Neuronal stem cell (in vitro differentiated cells): ENCODE measurements around the gene TBC1D22A.
A peak's percentile ranks its signal among the peaks of the same experiment; 100 is the strongest.

ENCODE experiments used
- DNase-seq: peaks from one replicate; pipeline ENCODE4 v3.0.0-alpha.2; 2013; ENCODE audit warnings: low spot score
- H2AFZ ChIP-seq: one replicate; pipeline ENCODE4 v1.6.1; 2013; ENCODE audit warnings: mild to moderate bottlenecking, low read length, inconsistent platforms
- H2AK5ac ChIP-seq: 2 replicates; pipeline ENCODE4 v1.6.1; 2013; ENCODE audit warnings: low read depth, mild to moderate bottlenecking, inconsistent platforms, low read length, moderate library complexity, mixed read lengths
- H2BK120ac ChIP-seq: 2 replicates; pipeline ENCODE4 v1.6.1; 2013; ENCODE audit warnings: low read depth, mild to moderate bottlenecking, inconsistent platforms, low read length, moderate library complexity, mixed read lengths
- H2BK12ac ChIP-seq: one replicate; pipeline ENCODE4 v1.6.1; 2013; ENCODE audit warnings: low read length, inconsistent platforms
- H2BK15ac ChIP-seq: 2 replicates; pipeline ENCODE4 v1.6.1; 2013; ENCODE audit warnings: mild to moderate bottlenecking, low read length, inconsistent platforms, mixed read lengths
- H2BK5ac ChIP-seq: one replicate; pipeline ENCODE4 v1.6.1; 2013; ENCODE audit warnings: inconsistent platforms, mild to moderate bottlenecking, low read length, moderate library complexity
- H3K14ac ChIP-seq: one replicate; pipeline ENCODE4 v1.6.1; 2013; ENCODE audit warnings: low read length, inconsistent platforms
- H3K18ac ChIP-seq: 2 replicates; pipeline ENCODE4 v1.6.1; 2013; ENCODE audit warnings: low read length, inconsistent platforms
- H3K23ac ChIP-seq: 2 replicates; pipeline ENCODE4 v1.6.1; 2013; ENCODE audit warnings: low read depth, mild to moderate bottlenecking, mixed read lengths, low read length, inconsistent platforms; ENCODE audit not compliant: poor library complexity
- H3K27ac ChIP-seq: replicated peaks from 3 replicates; pipeline ENCODE4 v1.5.1; 2013; ENCODE audit warnings: low read length, inconsistent platforms
- H3K27me3 ChIP-seq, 3 experiments: 2 replicates each; pipeline ENCODE4 v1.6.1; 2013; ENCODE audit warnings: low read length in 3 of 3, mild to moderate bottlenecking in 2 of 3, inconsistent platforms in 1 of 3, low read depth in 1 of 3, mixed read lengths in 1 of 3, moderate library complexity in 1 of 3; ENCODE audit not compliant: control insufficient read depth in 3 of 3, insufficient read depth in 3 of 3
- H3K36me3 ChIP-seq, 2 donors: replicated peaks in 1 of 2; 2 replicates each; pipeline ENCODE4 v1.6.1; 2013; ENCODE audit warnings: low read length in 2 of 2; ENCODE audit not compliant: control insufficient read depth in 2 of 2, insufficient read depth in 2 of 2
- H3K4ac ChIP-seq: 2 replicates; pipeline ENCODE4 v1.6.1; 2013; ENCODE audit warnings: inconsistent platforms, mild to moderate bottlenecking, low read length, moderate library complexity
- H3K4me1 ChIP-seq, 2 donors: 1 replicate in 1 of 2; 2 replicates in 1 of 2; pipeline ENCODE4 v1.6.1; 2013; ENCODE audit warnings: low read length in 2 of 2, low read depth in 1 of 2; ENCODE audit not compliant: control insufficient read depth in 2 of 2, insufficient read depth in 1 of 2
- H3K4me2 ChIP-seq: one replicate; pipeline ENCODE4 v1.6.1; 2013; ENCODE audit warnings: mild to moderate bottlenecking, low read length, inconsistent platforms; ENCODE audit not compliant: insufficient read depth, poor library complexity, severe bottlenecking
- H3K4me3 ChIP-seq, 2 donors: 2 replicates each; pipeline ENCODE4 v1.5.1; 2013; ENCODE audit warnings: low read length in 2 of 2, mild to moderate bottlenecking in 2 of 2, inconsistent platforms in 1 of 2, moderate library complexity in 1 of 2
- H3K79me1 ChIP-seq: one replicate; pipeline ENCODE4 v1.6.1; 2013; ENCODE audit warnings: low read depth, mild to moderate bottlenecking, inconsistent platforms, low read length, moderate library complexity
- H3K9ac ChIP-seq: one replicate; pipeline ENCODE4 v1.6.1; 2013; ENCODE audit warnings: mild to moderate bottlenecking, low read depth, low read length, inconsistent platforms; ENCODE audit not compliant: poor library complexity
- H3K9me3 ChIP-seq, 2 donors: replicated peaks in 1 of 2; 2 replicates each; pipeline versions ENCODE3 to v1.6.1; 2013; ENCODE audit warnings: low read length in 2 of 2, mild to moderate bottlenecking in 2 of 2, inconsistent platforms in 1 of 2, low read depth in 1 of 2, mixed read lengths in 1 of 2, moderate library complexity in 1 of 2; ENCODE audit not compliant: control insufficient read depth in 2 of 2, insufficient read depth in 1 of 2
- H4K8ac ChIP-seq: one replicate; pipeline ENCODE4 v1.6.1; 2013; ENCODE audit warnings: low read depth, mild to moderate bottlenecking, inconsistent platforms, low read length, moderate library complexity
- H4K91ac ChIP-seq: one replicate; pipeline ENCODE4 v1.6.1; 2013; ENCODE audit warnings: low read length, low read depth, mild to moderate bottlenecking, inconsistent platforms; ENCODE audit not compliant: poor library complexity
- WGBS, 2 donors: extraction: QIAGEN DNeasy Blood & Tissue Kit; methylation state at CpG; one replicate each; pipeline ENCODE4 v1.1.7; 2013; ENCODE audit warnings: missing lambda C conversion rate in 2 of 2, mixed read lengths in 1 of 2; ENCODE audit not compliant: insufficient read length in 2 of 2, insufficient replicate concordance in 1 of 2; ENCODE audit errors: extremely low coverage in 2 of 2; 5-methylcytosine and 5-hydroxymethylcytosine counted together

The TBC1D22A gene

GRCh38 chr22:46878191-46878948 lies 115.9 kb downstream of the TBC1D22A start:
- Histone ChIP-seq H3K4ac (no peak overlapping the region), H3K4me2 (no peak overlapping the region), H3K9ac (no peak overlapping the region), H2BK12ac (no peak overlapping the region), H2AK5ac (no peak overlapping the region), H4K8ac (no peak overlapping the region), H2BK15ac (no peak overlapping the region), H3K27me3 (no peaks in the 10 kb centered on the region), H2AFZ (no peak overlapping the region), H3K18ac (no peak overlapping the region), H3K27ac (no peak overlapping the region), H3K4me1 (no peaks in the 10 kb centered on the region), H2BK5ac (no peak overlapping the region), H3K9me3 (no peaks in the 10 kb centered on the region), H3K36me3 (no peaks in the 10 kb centered on the region), H3K4me3 (no peak overlapping the region), H3K79me1 (no peaks in the 10 kb centered on the region), H2BK120ac (no peak overlapping the region), H3K14ac (no peak overlapping the region), H3K23ac (no peak overlapping the region), H4K91ac (no peak overlapping the region)
- DNase-seq = no peak
- WGBS, 2 donors = no CpG with 5 or more reads among the region's 11 CpGs

GRCh38 chr22:46879083-46879482 lies 116.6 kb downstream of the TBC1D22A start:
- H3K27me3 ChIP-seq = no peaks in the 10 kb centered on the region
- no peak overlapping the region for H3K9ac ChIP-seq
- H2BK12ac ChIP-seq = no peak overlapping the region
- H2BK15ac ChIP-seq = no peak overlapping the region
- no peak overlapping the region for H3K18ac ChIP-seq
- WGBS, 2 donors = no CpG with 5 or more reads among the region's 7 CpGs
- no peak overlapping the region for H2AK5ac ChIP-seq
- H4K8ac ChIP-seq = no peak overlapping the region
- H4K91ac ChIP-seq = no peak overlapping the region
- H3K36me3 ChIP-seq = no peaks in the 10 kb centered on the region
- no peak overlapping the region for H3K27ac ChIP-seq
- H2AFZ ChIP-seq = no peak overlapping the region
- H2BK5ac ChIP-seq = no peak overlapping the region
- no peak for DNase-seq
- H3K4me2 ChIP-seq = no peak overlapping the region
- H3K4me1 ChIP-seq = no peaks in the 10 kb centered on the region
- H3K9me3 ChIP-seq = no peaks in the 10 kb centered on the region
- no peak overlapping the region for H3K23ac ChIP-seq
- H2BK120ac ChIP-seq = no peak overlapping the region
- H3K4ac ChIP-seq = no peak overlapping the region
- H3K4me3 ChIP-seq = no peak overlapping the region
- no peaks in the 10 kb centered on the region for H3K79me1 ChIP-seq
- H3K14ac ChIP-seq = no peak overlapping the region

- Histone ChIP-seq H2BK15ac (no peak overlapping the region), H3K18ac (no peak overlapping the region), H2BK5ac (no peak overlapping the region), H3K4me3 (peak overlapping the region in 1 of 2 donors; percentile 8), H3K23ac (no peak overlapping the region), H3K4me1 (no peaks in the 10 kb centered on the region), H2BK120ac (no peak overlapping the region), H3K9me3 (no peaks in the 10 kb centered on the region), H4K91ac (no peak overlapping the region), H3K36me3 (no peaks in the 10 kb centered on the region), H2AFZ (no peak overlapping the region), H3K79me1 (peaks cover 2% of the 10 kb centered on the region), H3K27ac (no peak overlapping the region), H2BK12ac (no peak overlapping the region), H2AK5ac (no peak overlapping the region), H3K14ac (no peak overlapping the region), H3K4me2 (no peak overlapping the region), H3K9ac (no peak overlapping the region), H4K8ac (no peak overlapping the region), H3K4ac (no peak overlapping the region), H3K27me3 (no peaks in the 10 kb centered on the region)
- no CpG with 5 or more reads among the region's 11 CpGs for WGBS, 2 donors
- no peak for DNase-seq
Observed at GRCh38 chr22:46881373-46882118, 119.1 kb downstream of the TBC1D22A start.

- no CpG with 5 or more reads among the region's 12 CpGs for WGBS, 2 donors
- no peak overlapping the region for H3K4me2 ChIP-seq
- no peak overlapping the region for H2BK15ac ChIP-seq
- H4K91ac ChIP-seq = no peak overlapping the region
- H2BK120ac ChIP-seq = no peak overlapping the region
- H2BK12ac ChIP-seq = no peak overlapping the region
- no peaks in the 10 kb centered on the region for H3K9me3 ChIP-seq
- peak overlapping the region; percentile 2 for H3K18ac ChIP-seq
- H3K36me3 ChIP-seq = no peaks in the 10 kb centered on the region
- H3K9ac ChIP-seq = peak overlapping the region; percentile 35
- no peak overlapping the region for H3K14ac ChIP-seq
- H3K23ac ChIP-seq = no peak overlapping the region
- no peak overlapping the region for H3K4ac ChIP-seq
- no peak for DNase-seq
- H3K79me1 ChIP-seq = peaks cover 2% of the 10 kb centered on the region
- no peak overlapping the region for H2AK5ac ChIP-seq
- H3K4me3 ChIP-seq = no peak overlapping the region
- H2AFZ ChIP-seq = no peak overlapping the region
- H2BK5ac ChIP-seq = no peak overlapping the region
- no peaks in the 10 kb centered on the region for H3K4me1 ChIP-seq
- no peak overlapping the region for H4K8ac ChIP-seq
- H3K27ac ChIP-seq = no peak overlapping the region
- no peaks in the 10 kb centered on the region for H3K27me3 ChIP-seq
Observed at GRCh38 chr22:46883092-46883910, 120.9 kb downstream of the TBC1D22A start.
